Esophagus squamous epithelium (tissue), 4 donors: ENCODE results near the gene LAPTM5.

Source experiments
- POLR2A ChIP-seq, 4 donors: fragments of 450-650 bp; IDR thresholded peaks; one replicate each; pipeline ENCODE4 v1.6.1; 2017; ENCODE audit warnings: antibody characterized with exemption in 4 of 4, mild to moderate bottlenecking in 4 of 4, moderate library complexity in 3 of 4
- TF ChIP-seq, protein P1 (sequence below), 6 experiments: fragments of 450-650 bp in 4 of 6; fragments of 200-600 bp in 2 of 6; sonication (generic) in 2 of 6; IDR thresholded peaks; one replicate each; pipeline ENCODE4 v1.5.1; 2016 to 2019; ENCODE audit warnings: antibody characterized with exemption in 6 of 6, mild to moderate bottlenecking in 4 of 6, moderate library complexity in 4 of 6

- TF ChIP-seq, protein P1, sequence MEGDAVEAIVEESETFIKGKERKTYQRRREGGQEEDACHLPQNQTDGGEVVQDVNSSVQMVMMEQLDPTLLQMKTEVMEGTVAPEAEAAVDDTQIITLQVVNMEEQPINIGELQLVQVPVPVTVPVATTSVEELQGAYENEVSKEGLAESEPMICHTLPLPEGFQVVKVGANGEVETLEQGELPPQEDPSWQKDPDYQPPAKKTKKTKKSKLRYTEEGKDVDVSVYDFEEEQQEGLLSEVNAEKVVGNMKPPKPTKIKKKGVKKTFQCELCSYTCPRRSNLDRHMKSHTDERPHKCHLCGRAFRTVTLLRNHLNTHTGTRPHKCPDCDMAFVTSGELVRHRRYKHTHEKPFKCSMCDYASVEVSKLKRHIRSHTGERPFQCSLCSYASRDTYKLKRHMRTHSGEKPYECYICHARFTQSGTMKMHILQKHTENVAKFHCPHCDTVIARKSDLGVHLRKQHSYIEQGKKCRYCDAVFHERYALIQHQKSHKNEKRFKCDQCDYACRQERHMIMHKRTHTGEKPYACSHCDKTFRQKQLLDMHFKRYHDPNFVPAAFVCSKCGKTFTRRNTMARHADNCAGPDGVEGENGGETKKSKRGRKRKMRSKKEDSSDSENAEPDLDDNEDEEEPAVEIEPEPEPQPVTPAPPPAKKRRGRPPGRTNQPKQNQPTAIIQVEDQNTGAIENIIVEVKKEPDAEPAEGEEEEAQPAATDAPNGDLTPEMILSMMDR (IDR thresholded peaks at IDR 0.05), result no peak
- no peak for TF ChIP-seq POLR2A (IDR thresholded peaks at IDR 0.05)
These were observed 66.1 kb downstream of the LAPTM5 start for GRCh38 chr1:30691480-30691879.
